GM18520 (cell line): Measurements from ENCODE around the gene CDK5RAP2.

Source experiments
- ATAC-seq: cut with Tn5 transposase; IDR thresholded peaks from one replicate; pipeline ENCODE4 v1.9.1; 2021; ENCODE audit not compliant: unreplicated experiment

The CDK5RAP2 gene

GRCh38 chr9:120439926-120440325, 140.0 kb downstream of the CDK5RAP2 start:
- ATAC-seq: no peak

DNA sequence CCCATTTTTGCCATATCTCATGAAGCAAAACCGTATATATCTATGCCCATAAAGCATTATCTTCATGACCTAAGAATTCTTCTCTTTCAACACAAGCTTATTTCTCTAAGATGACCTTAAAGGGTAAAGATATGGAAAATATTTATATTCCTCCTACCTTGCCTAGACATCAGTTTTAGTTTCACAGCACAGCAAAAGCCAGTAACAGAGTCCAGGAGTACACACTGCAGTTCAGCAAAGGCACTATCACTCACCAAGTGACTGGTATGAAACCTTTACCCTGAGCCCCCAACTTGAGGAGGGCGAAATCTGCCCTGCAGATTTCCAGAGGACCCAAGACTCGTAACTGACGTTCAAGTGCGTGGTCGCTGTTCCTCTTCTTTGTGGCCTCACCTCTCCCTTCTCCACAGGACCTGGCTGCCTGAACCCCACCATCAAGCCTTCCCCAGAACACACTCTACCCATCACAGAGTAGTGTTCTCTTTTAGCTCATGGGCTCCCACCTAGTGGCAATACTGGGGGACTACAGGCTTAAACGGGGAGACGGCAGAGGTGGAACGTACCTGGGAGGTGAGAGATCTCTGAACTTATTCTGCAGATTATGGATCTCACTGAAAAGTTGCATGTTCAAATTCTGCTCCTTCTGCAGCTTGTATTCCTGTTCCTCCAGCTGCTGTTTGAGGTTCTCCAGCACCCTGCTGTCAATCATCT, 141.0 kb downstream of the CDK5RAP2 start:
- no peak for ATAC-seq

- ATAC-seq: no peak
Observed at GRCh38 chr9:120438111-120438510, 141.9 kb downstream of the CDK5RAP2 start.

- no peak for ATAC-seq
Observed at GRCh38 chr9:120436983-120437475, 142.9 kb downstream of the CDK5RAP2 start.

DNA sequence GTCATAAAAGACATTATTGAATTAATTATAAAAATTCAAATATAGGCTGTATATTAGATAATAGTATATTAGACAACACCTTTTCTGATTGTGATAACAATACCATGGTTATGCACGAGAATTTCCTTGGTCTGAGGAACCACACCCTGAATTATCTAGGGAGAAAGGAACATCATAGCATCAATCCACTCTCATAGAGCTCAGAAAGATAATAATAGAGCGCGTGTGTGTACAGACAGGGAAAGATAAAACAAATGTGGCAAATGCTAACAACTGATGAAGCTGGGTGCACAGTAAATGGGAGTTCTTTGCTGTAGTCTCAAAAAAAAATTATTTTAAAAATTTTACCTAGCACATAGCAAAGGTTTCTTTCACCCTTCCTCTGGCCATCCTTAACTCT, 143.5 kb downstream of the CDK5RAP2 start:
- ATAC-seq: no peak

- no peak for ATAC-seq
Observed at GRCh38 chr9:120435091-120435490, 144.9 kb downstream of the CDK5RAP2 start.

DNA sequence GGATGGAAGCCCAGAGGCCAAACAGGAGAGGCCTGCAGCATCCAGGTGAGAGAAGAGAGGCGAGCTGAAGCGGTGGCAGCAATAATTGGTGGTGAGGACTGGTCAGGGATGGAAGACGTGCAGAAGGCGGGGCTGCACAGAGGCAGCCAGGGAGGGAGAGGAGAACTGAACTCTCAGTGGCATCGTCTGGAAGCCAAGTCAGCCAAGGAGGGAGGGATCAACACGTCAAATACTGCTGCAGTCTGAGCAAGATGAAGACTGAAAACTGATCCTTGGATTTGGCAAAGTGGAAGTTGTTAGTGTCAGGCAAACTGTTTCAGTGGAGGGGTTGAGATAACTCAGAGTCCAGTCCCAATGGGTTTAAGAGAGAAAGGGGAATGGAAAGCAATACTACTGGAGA, 145.4 kb downstream of the CDK5RAP2 start:
- no peak for ATAC-seq

DNA sequence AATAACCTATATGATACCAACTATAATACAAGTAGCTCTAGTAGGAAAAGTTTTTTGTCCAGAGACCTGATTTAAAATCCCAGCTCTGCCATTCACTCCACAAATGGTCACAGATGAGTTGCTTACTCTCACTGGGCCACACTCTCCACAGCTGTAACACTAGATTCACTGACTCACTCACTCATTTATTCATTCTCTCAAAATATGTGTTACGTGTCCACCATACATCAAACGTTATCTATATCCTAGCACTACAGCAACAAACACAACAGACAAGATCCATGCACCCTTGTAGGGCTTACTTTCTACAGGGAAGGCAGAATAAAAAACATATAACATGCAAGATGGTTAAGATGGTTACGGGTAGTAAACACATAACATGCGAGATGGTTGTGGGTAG, 146.3 kb downstream of the CDK5RAP2 start:
- ATAC-seq: no peak

GRCh38 chr9:120432600-120432999, 147.4 kb downstream of the CDK5RAP2 start:
- no peak for ATAC-seq

DNA sequence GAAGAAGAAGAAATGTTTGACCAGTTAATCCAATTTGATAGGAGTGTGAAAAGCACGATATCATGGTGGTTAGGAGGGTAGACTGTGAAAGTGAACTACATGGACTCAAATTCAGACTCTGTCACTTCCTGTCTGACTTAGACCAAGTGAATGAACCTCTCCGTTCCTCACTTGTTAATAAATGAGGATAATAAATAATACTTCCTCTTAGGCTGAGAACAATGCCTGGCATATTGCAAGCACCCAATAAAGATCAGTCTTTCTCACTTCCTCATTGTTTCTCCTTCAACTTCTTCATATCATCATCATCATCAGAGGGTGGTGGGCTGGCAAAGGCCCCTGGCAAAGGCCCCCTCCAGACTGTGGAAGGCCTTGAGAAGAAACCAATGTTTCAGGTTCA, 148.7 kb downstream of the CDK5RAP2 start:
- ATAC-seq: no peak

DNA sequence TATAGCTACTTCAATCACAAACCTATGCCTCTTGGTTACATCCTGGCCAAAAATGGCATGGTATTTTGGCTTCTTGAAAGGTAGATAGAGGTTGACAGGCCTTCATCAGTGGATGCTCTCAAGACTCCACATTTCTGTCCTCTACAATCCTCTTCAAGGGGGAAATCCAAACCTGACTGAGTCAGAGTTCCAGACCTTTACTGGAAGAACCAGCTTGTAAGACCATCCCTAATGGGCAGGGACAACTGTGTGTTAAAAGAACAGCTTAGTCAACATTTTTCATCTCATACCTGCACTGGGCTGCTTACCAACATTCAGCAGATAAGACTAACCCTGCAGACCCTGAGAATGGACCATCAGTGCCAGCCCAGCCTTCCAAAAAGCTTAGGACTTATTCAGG, 155.7 kb downstream of the CDK5RAP2 start:
- ATAC-seq: no peak

- ATAC-seq: no peak
Observed at GRCh38 chr9:120423812-120424211, 156.2 kb downstream of the CDK5RAP2 start.

DNA sequence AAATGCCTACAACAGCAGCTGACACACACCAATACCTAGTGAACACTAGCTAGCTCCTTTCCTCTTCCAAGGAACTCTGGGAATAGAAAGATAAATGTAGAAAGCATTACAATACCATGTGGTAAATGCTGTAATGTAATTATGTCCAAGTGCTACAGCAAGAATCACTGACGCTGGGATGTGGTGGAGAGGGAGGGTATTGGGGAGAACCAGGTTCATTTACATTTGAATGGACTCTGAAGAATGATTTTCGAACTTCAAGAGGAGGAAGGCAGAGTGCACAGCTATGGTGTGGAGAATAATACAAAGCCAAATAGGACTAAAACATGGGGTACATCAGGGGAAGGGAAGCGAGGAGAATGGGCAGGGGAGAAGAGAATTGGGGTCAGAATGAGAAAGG, 158.0 kb downstream of the CDK5RAP2 start:
- no peak for ATAC-seq

- ATAC-seq: no peak
Observed at GRCh38 chr9:120418315-120418714, 161.7 kb downstream of the CDK5RAP2 start.

DNA sequence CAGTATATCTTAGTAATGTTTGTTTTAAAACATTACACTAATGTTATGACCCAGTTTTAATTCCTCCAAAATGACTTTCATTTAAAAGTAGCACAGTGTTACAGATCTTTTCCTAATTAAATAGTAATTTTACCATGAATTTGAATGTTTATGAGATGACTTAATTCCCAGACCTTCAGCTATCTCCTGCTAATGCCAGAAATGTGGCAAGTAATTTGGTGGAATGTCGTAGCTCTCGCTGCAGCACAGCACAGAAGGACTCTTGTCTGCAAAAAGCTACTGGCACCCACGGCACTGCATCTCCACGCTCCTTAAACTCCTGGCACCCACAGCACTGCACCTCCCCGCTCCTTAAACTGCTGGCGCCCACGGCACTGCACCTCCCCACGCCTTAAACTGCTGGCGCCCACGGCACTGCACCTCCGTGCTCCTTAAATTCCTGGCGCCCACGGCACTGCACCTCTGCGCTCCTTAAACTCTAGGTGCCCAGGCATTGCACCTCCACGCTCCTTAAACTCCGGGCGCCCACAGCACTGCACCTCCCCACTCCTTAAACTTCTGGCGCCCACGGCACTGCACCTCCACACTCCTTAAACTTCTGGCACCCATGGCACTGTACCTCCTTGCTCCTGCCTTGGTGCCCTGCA, 163.1 kb downstream of the CDK5RAP2 start:
- ATAC-seq: no peak

DNA sequence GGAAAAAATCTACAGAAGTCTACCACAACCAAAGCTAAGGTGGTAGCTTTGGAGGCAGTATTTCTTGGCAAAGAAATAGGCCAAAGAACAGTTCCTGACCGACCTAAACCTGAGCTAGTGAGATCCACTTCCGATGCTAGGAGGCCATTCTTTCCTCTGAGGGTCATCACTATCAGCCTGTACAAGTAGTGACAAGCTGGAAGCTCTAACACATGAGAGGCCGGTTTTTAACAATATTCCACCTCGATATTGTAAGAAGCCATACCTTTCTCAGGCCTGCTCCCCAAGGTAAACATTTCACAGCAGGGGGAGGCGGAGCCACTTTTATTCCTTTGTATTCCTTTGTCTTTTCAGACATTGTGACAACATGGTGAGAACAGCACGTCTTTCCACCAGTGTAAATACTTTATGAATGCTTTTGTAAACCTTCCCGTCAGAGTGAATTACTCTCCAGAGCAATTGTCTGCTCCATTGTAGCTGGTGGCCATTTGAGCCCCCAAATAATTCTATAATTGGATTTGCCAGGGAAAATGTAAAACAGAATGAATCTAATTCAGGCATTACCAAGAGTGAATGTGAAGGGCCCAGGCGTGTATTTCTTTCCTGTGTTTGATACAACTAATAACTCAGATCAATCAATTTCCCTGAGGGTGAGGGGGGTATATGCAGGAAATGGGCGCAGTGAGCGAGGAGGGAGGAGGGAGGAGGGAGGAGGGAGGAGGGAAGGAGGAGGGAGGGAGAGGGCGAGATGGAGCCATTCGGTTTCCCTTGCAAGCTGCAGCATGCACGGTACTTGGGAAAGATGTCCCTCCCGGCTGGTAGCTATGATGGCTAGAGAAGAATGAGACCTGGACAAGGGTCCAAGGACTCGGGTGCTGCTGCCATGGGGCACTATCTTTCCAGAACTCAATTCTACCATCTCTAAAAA, 166.6 kb downstream of the CDK5RAP2 start:
- no peak for ATAC-seq

DNA sequence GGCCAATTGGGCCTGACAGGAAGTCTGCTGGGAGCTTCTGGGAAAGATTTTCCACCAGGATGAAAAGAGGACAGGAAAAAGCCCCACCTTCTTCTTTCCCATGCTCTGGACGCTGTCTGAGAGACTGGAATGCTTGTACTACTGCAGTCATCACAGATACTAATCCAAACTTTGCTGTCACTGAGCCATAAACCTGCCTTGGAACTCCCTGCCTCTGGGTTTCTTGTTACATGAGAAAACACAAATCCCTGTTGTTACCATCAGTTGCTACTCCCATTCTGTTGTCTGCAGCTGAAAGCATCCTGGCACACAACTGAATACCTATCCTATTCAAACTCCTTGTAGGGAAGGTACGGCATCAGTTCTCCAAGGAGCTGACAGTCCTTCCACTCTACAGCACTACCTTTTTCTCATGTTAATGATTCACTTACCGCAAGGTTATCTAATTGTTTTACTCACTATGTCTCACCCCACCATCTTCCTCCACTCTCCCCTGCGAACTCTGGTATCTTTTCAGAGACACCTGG, 167.5 kb downstream of the CDK5RAP2 start:
- no peak for ATAC-seq

DNA sequence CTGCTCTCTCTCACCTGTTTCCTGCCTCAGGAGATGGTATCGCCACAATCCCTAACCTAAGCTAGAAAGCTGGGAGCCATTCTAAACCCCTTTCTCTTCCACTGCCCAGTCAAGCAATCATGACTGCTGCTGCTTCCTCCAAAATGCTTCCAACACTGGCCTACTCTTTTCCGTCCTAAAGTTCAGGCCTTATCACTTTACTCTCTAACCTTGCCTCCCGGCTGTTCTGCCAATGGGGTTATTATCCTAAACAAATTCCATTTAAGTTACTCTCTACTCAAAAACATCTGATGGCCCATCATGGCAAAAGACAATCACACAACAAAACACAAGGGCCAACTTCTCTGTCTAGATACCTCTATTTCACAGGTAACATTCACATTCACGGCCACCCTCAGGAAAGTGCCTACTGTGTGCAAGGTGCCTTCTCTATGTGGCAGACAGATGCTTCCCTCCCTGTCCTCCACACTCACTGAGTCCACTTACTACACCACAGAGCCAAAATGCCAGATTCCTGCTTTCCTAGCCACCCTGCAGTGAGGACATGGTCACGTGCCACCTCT, 168.0 kb downstream of the CDK5RAP2 start:
- ATAC-seq: no peak

DNA sequence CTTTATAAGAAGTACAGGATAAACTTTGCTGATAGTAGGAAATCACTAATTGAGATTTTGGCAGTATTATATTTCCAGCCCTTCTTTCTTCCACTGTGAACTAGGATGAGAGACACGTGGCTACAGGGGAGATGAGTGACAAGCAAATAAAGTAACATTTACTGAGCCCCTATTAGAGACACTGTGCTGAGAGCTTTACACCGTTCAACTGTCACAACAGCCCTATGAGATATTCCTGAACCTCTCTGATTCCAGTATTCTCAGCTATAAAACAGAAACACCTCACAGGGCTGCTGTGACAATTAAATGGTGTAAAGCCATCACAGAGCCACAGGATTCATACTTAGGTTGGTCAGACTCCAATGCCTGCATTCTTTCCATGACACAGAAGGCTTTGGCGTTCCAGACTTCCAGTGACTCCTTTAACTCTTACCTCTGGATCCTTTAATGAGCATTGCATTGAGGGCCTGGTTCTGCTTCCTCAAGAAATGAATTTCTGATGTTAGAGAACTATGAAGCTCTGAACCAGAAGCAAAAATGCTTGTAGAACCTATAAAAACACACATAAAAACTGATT, 169.0 kb downstream of the CDK5RAP2 start:
- no peak for ATAC-seq

DNA sequence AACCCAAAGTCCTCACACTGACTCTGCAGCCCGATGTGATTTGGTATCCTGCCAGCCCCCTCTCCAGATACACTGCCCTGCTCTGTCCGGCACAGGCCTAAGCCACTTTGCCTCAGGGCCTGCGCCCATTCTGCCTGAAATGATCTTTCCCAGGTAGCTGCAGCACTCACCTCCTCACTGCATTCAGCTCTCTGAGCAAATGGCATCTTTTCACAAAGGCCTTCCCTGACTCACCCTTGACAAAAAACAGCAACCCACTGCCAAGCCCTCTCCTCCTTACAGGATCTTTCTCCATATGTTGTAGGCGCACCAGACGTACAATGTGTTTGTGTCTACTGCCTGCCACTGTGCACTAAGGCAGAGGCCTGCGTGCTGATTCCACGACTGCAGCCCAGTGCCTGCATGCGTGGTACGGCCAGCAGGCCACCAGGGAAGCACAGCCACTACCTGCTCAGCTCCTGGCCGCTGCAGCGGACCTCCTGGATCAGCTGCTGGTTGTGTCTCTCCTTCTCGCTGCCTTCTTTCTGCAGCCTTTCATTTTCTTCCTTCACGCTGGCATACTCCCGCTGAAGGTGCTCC, 171.2 kb downstream of the CDK5RAP2 start:
- ATAC-seq: no peak
